A673 (cell line): ENCODE data around the gene SULT1E1. TPM values are rescaled to one million over a fixed set of nuclear protein-coding genes. Genes with fewer than 3 reads are reported as not detected.

Source experiments
- BruUV-seq: library from RNA; stranded (reverse); fragments of 400-500 nt; replicated peaks from 2 replicates; lab custom pipeline; 2021; lab: Mats Ljungman, UMichigan
- CTCF ChIA-PET: fragments of 300-600 bp; sonication (Branson Sonifier 250); formaldehyde crosslinking; loops from one replicate; lab custom pipeline; 2022; ENCODE audit warnings: antibody characterized with exemption; lab: Charles Lee
- POLR2A ChIA-PET: fragments of 300-600 bp; sonication (Branson Sonifier 250); formaldehyde crosslinking; loops from one replicate; lab custom pipeline; 2022; ENCODE audit warnings: antibody characterized with exemption; ENCODE audit not compliant: low non-redundant PET; lab: Charles Lee
- DNase-seq: peaks from one replicate; pipeline ENCODE4 v3.0.0-alpha.2; 2015; ENCODE audit warnings: low spot score
- H3K27ac ChIP-seq: fragments of 200-600 bp; sonication (generic); 2 replicates; pipeline ENCODE4 v1.5.1; 2016; ENCODE audit warnings: mixed run types, low read depth, mild to moderate bottlenecking, mixed read lengths, antibody characterized with exemption, low read length; ENCODE audit not compliant: poor library complexity, severe bottlenecking
- H3K27me3 ChIP-seq: fragments of 200-600 bp; sonication (generic); replicated peaks from 2 replicates; pipeline ENCODE4 v1.6.1; 2017; ENCODE audit warnings: mixed run types, low read depth, mild to moderate bottlenecking, mixed read lengths, antibody characterized with exemption, low read length; ENCODE audit not compliant: insufficient read depth, poor library complexity
- H3K36me3 ChIP-seq: fragments of 200-600 bp; sonication (generic); 2 replicates; pipeline ENCODE4 v1.6.1; 2016; ENCODE audit warnings: mixed run types, mild to moderate bottlenecking, mixed read lengths, antibody characterized with exemption, low read length; ENCODE audit not compliant: insufficient read depth, poor library complexity, severe bottlenecking
- H3K4me1 ChIP-seq: fragments of 200-600 bp; sonication (generic); 2 replicates; pipeline ENCODE4 v1.6.1; 2017; ENCODE audit warnings: mixed run types, mild to moderate bottlenecking, mixed read lengths, antibody characterized with exemption, low read length; ENCODE audit not compliant: insufficient read depth, poor library complexity, severe bottlenecking
- H3K4me3 ChIP-seq: fragments of 200-600 bp; sonication (generic); 2 replicates; pipeline ENCODE4 v1.5.1; 2016; ENCODE audit warnings: low read depth, mixed run types, mild to moderate bottlenecking, mixed read lengths, low read length; ENCODE audit not compliant: poor library complexity, severe bottlenecking
- H3K9me3 ChIP-seq: fragments of 200-600 bp; sonication (generic); 2 replicates; pipeline ENCODE4 v1.6.1; 2016; ENCODE audit warnings: mixed run types, low read depth, mild to moderate bottlenecking, mixed read lengths, antibody characterized with exemption, low read length; ENCODE audit not compliant: poor library complexity, severe bottlenecking
- CTCF ChIP-seq: fragments of 300-800, 200-600 bp; sonication (generic); conservative IDR thresholded peaks from 2 replicates; pipeline ENCODE4 v1.5.1; 2017; ENCODE audit warnings: low read depth, mild to moderate bottlenecking, antibody characterized with exemption, low read length, moderate library complexity, mixed read lengths
- EZH2 ChIP-seq: fragments of 200-600 bp; sonication (generic); IDR thresholded peaks from 2 replicates; pipeline ENCODE4 v1.6.1; 2017; ENCODE audit warnings: borderline replicate concordance, low read depth, mild to moderate bottlenecking, mixed read lengths, antibody characterized with exemption, low read length; ENCODE audit not compliant: poor library complexity, severe bottlenecking
- intact Hi-C: fragments of 100-400 bp; cut with micrococcal nuclease; formaldehyde crosslinking; loops from one replicate; pipeline ENCODE4 v1.10.0; 2022; ENCODE audit not compliant: unreplicated experiment
- total RNA-seq: library from RNA; stranded (reverse); gene quantifications from 2 replicates; pipeline ENCODE4 v1.2.3, GENCODE V29; 2021

The SULT1E1 gene
- total RNA-seq, 1 experiment from 2014 or later: 13.4 TPM

- no TSS peak for BruUV-seq
- H3K36me3 ChIP-seq: no peaks in the 10 kb centered on the region
- CTCF ChIA-PET: interaction anchor here (1.2 kb wide), 1 partner anchor 133 kb away, joined by 4 read pairs; no protein-coding TSS in a partner anchor
- H3K27ac ChIP-seq: no peak overlapping the region
- POLR2A ChIA-PET: no interaction called here
- H3K9me3 ChIP-seq: no peaks in the 10 kb centered on the region
- no peaks in the 10 kb centered on the region for H3K4me1 ChIP-seq
- no peak overlapping the region for H3K4me3 ChIP-seq
- no peaks in the 10 kb centered on the region for H3K27me3 ChIP-seq
- no peak for TF ChIP-seq CTCF
- no peak for TF ChIP-seq EZH2
- intact Hi-C loops: loop anchor here (5.0 kb wide), 1 partner anchor 131 kb away; no protein-coding TSS in a partner anchor
- no peak for DNase-seq
These were observed 36.9 kb downstream of the SULT1E1 start for GRCh38 chr4:69823048-69823447.

GRCh38 chr4:69822198-69822597 is 37.7 kb downstream of the SULT1E1 start:
- no peak for DNase-seq
- H3K36me3 ChIP-seq: no peaks in the 10 kb centered on the region
- intact Hi-C loops: loop anchor here (5.0 kb wide), 1 partner anchor 130 kb away; no protein-coding TSS in a partner anchor
- BruUV-seq: no TSS peak
- ChIA-PET POLR2A (no interaction called here), CTCF (no interaction called here)
- H3K9me3 ChIP-seq: no peaks in the 10 kb centered on the region
- no peak overlapping the region for H3K27ac ChIP-seq
- H3K4me3 ChIP-seq: no peak overlapping the region
- H3K27me3 ChIP-seq: no peaks in the 10 kb centered on the region
- TF ChIP-seq CTCF: no peak
- no peaks in the 10 kb centered on the region for H3K4me1 ChIP-seq

- Histone ChIP-seq H3K36me3 (no peaks in the 10 kb centered on the region), H3K4me3 (no peak overlapping the region), H3K4me1 (no peaks in the 10 kb centered on the region), H3K9me3 (no peaks in the 10 kb centered on the region), H3K27ac (no peak overlapping the region), H3K27me3 (no peaks in the 10 kb centered on the region)
- ChIA-PET POLR2A (no interaction called here), CTCF (no interaction called here)
- no TSS peak for BruUV-seq
- no peak for DNase-seq
- TF ChIP-seq CTCF (no peak), EZH2 (no peak)
- intact Hi-C loops: no loop called here
These were observed 41.8 kb downstream of the SULT1E1 start for GRCh38 chr4:69818060-69818639.
